PC-3 (cell line): ENCODE data around the gene HAP1. TPM values are rescaled to one million over a fixed set of nuclear protein-coding genes. Genes with fewer than 3 reads are reported as not detected.

Source experiments
- ATAC-seq: fragments of 200-7000 bp; cut with Tn5 transposase; 2 replicates; pipeline ENCODE4 v1.9.1; 2020; ENCODE audit warnings: mild to moderate bottlenecking, moderate library complexity
- BruUV-seq: library from RNA; stranded (reverse); fragments of 400-500 nt; replicated peaks from 2 replicates; lab custom pipeline; 2021; lab: Mats Ljungman, UMichigan
- CTCF ChIA-PET: fragments of 300-600 bp; sonication (Branson Sonifier 250); formaldehyde crosslinking; loops from one replicate; lab custom pipeline; 2022; ENCODE audit warnings: antibody characterized with exemption; lab: Charles Lee
- POLR2A ChIA-PET: fragments of 300-600 bp; sonication (Branson Sonifier 250); formaldehyde crosslinking; loops from one replicate; lab custom pipeline; 2022; ENCODE audit warnings: antibody characterized with exemption; ENCODE audit not compliant: unreplicated experiment; lab: Charles Lee
- DNase-seq: peaks from one replicate; pipeline ENCODE4 v3.0.0-alpha.2; 2015
- H2AFZ ChIP-seq: fragments of 300-600 bp; sonication (generic); 2 replicates; pipeline ENCODE4 v1.6.0; 2016; ENCODE audit warnings: antibody characterized with exemption, low read length
- H3F3A ChIP-seq: fragments of 300-600 bp; sonication (generic); one replicate; pipeline ENCODE4 v1.6.0; 2017; ENCODE audit warnings: antibody characterized with exemption, low read length, control low read depth, mild to moderate bottlenecking; ENCODE audit not compliant: unreplicated experiment
- H3K27ac ChIP-seq: fragments of 300-600 bp; sonication (generic); 2 replicates; pipeline ENCODE4 v1.5.1; 2016; ENCODE audit warnings: mild to moderate bottlenecking, low read length
- H3K27me3 ChIP-seq: fragments of 300-600 bp; sonication (generic); 2 replicates; pipeline ENCODE4 v1.6.1; 2016; ENCODE audit warnings: low read length, mixed read lengths
- H3K36me3 ChIP-seq: fragments of 300-600 bp; sonication (generic); 2 replicates; pipeline ENCODE4 v1.6.1; 2016; ENCODE audit warnings: low read depth, mixed run types, low read length, mixed read lengths
- H3K4me1 ChIP-seq: fragments of 300-600 bp; sonication (generic); 2 replicates; pipeline ENCODE4 v1.5.1; 2016; ENCODE audit warnings: low read length; ENCODE audit not compliant: insufficient read depth
- H3K4me2 ChIP-seq: fragments of 300-600 bp; sonication (generic); 2 replicates; pipeline ENCODE4 v1.6.0; 2016; ENCODE audit warnings: low read length
- H3K4me3 ChIP-seq: fragments of 300-600 bp; sonication (generic); 2 replicates; pipeline ENCODE4 v1.5.1; 2016; ENCODE audit warnings: mild to moderate bottlenecking, low read length, mixed read lengths
- H3K79me2 ChIP-seq: fragments of 300-600 bp; sonication (generic); 2 replicates; pipeline ENCODE4 v1.6.1; 2017; ENCODE audit warnings: low read length, mixed read lengths
- H3K9ac ChIP-seq: fragments of 300-600 bp; sonication (generic); 2 replicates; pipeline ENCODE4 v1.6.0; 2016; ENCODE audit warnings: mild to moderate bottlenecking, low read length
- H3K9me2 ChIP-seq: fragments of 300-600 bp; sonication (generic); replicated peaks from 2 replicates; pipeline ENCODE4 v1.6.1; 2016; ENCODE audit warnings: mixed run types, low read length, mixed read lengths
- H3K9me3 ChIP-seq: fragments of 300-600 bp; sonication (generic); 2 replicates; pipeline ENCODE4 v1.6.1; 2016; ENCODE audit warnings: low read length, mixed read lengths
- H4K20me1 ChIP-seq: fragments of 300-600 bp; sonication (generic); 2 replicates; pipeline ENCODE4 v1.6.1; 2016; ENCODE audit warnings: low read length, mixed read lengths
- CTCF ChIP-seq: fragments of 300-600 bp; sonication (generic); conservative IDR thresholded peaks from 2 replicates; pipeline ENCODE4 v1.5.1; 2017; ENCODE audit warnings: antibody characterized with exemption, low read depth, mild to moderate bottlenecking, low read length
- EZH2 ChIP-seq: fragments of 300-600 bp; sonication (generic); IDR thresholded peaks from one replicate; pipeline ENCODE4 v1.6.1; 2017; ENCODE audit warnings: antibody characterized with exemption, mild to moderate bottlenecking, low read length; ENCODE audit not compliant: unreplicated experiment
- EZH2phosphoT487 ChIP-seq: fragments of 300-600 bp; sonication (generic); IDR thresholded peaks from 2 replicates; pipeline ENCODE4 v1.6.1; 2018; ENCODE audit warnings: mild to moderate bottlenecking, antibody characterized with exemption, low read length, borderline replicate concordance
- intact Hi-C: fragments of 100-400 bp; cut with micrococcal nuclease; formaldehyde crosslinking; loops from 2 replicates; pipeline ENCODE4 v1.9.0; 2023
- total RNA-seq: library from RNA; depleted of rRNA; stranded (reverse); fragments of >200 nt; gene quantifications from 2 replicates; pipeline ENCODE4 v1.2.3, GENCODE V29; 2014

The HAP1 gene
- total RNA-seq, 1 experiment from 2014 or later = 1.2 TPM

- H3F3A ChIP-seq = no peaks in the 10 kb centered on the region
- no peaks in the 10 kb centered on the region for H3K9me3 ChIP-seq
- H3K27ac ChIP-seq = no peak within 1 kb of the TSS
- no peak within 1 kb of the TSS for H3K4me2 ChIP-seq
- no peaks in the 10 kb centered on the region for H3K4me1 ChIP-seq
- no peak within 1 kb of the TSS for H2AFZ ChIP-seq
- no peak within 1 kb of the TSS for H3K4me3 ChIP-seq
- ATAC-seq (no peak), DNase-seq (peak; percentile 4)
- CTCF ChIA-PET = no interaction called here
- intact Hi-C loops = no loop called here
- no TSS peak for BruUV-seq
- H3K27me3 ChIP-seq = no peaks in the 10 kb centered on the region
- H4K20me1 ChIP-seq = no peaks in the 10 kb centered on the region
- H3K79me2 ChIP-seq = no peaks in the 10 kb centered on the region
- H3K9ac ChIP-seq = no peak within 1 kb of the TSS
- H3K36me3 ChIP-seq = no peaks in the 10 kb centered on the region
- H3K9me2 ChIP-seq = no peaks in the 10 kb centered on the region
- POLR2A ChIA-PET = no interaction called here
- TF ChIP-seq EZH2 = no peak
- no peak for TF ChIP-seq CTCF
- TF ChIP-seq EZH2phosphoT487 = no peak
These were observed 22.6 kb downstream of the HAP1 start, which contains the start of gene GAST for GRCh38 chr17:41711669-41712400. TSS of gene GAST (plus strand) at chr17:41712331. CDS start at chr17:41715437, 3,106 bp downstream.

GRCh38 chr17:41710472-41711090 lies 23.9 kb downstream of the HAP1 start:
- Histone ChIP-seq H3K9me3 (no peaks in the 10 kb centered on the region), H3K4me1 (no peaks in the 10 kb centered on the region), H3K9ac (no peak overlapping the region), H2AFZ (no peak overlapping the region), H3F3A (no peaks in the 10 kb centered on the region), H3K9me2 (no peaks in the 10 kb centered on the region), H3K79me2 (no peaks in the 10 kb centered on the region), H4K20me1 (no peaks in the 10 kb centered on the region), H3K36me3 (no peaks in the 10 kb centered on the region), H3K27me3 (no peaks in the 10 kb centered on the region), H3K4me2 (no peak overlapping the region), H3K27ac (no peak overlapping the region), H3K4me3 (no peak overlapping the region)
- BruUV-seq = no TSS peak
- POLR2A ChIA-PET = no interaction called here
- ATAC-seq = no peak
- TF ChIP-seq EZH2phosphoT487 = no peak
- peak; percentile 9 for DNase-seq
- intact Hi-C loops = no loop called here
- CTCF ChIA-PET = no interaction called here

- BruUV-seq = no TSS peak
- Histone ChIP-seq H4K20me1 (no peaks in the 10 kb centered on the region), H3K79me2 (no peaks in the 10 kb centered on the region), H3F3A (no peaks in the 10 kb centered on the region), H3K9me3 (no peaks in the 10 kb centered on the region), H3K27ac (no peak overlapping the region), H3K4me2 (no peak overlapping the region), H3K4me1 (no peaks in the 10 kb centered on the region), H3K9me2 (no peaks in the 10 kb centered on the region), H3K4me3 (no peak overlapping the region), H3K9ac (no peak overlapping the region), H2AFZ (no peak overlapping the region), H3K36me3 (no peaks in the 10 kb centered on the region), H3K27me3 (no peaks in the 10 kb centered on the region)
- DNase-seq = no peak
- ChIA-PET POLR2A (no interaction called here), CTCF (interaction anchor here (1.0 kb wide), 1 partner anchor 12 kb away, joined by 4 read pairs; no protein-coding TSS in a partner anchor)
- no peak for ATAC-seq
- TF ChIP-seq EZH2 (no peak), CTCF (no peak), EZH2phosphoT487 (no peak)
- intact Hi-C loops = no loop called here
These were observed 26.4 kb downstream of the HAP1 start for GRCh38 chr17:41707803-41708669.
